ENCODE results near the gene LGALS3.

LGALS3 gene

DNA sequence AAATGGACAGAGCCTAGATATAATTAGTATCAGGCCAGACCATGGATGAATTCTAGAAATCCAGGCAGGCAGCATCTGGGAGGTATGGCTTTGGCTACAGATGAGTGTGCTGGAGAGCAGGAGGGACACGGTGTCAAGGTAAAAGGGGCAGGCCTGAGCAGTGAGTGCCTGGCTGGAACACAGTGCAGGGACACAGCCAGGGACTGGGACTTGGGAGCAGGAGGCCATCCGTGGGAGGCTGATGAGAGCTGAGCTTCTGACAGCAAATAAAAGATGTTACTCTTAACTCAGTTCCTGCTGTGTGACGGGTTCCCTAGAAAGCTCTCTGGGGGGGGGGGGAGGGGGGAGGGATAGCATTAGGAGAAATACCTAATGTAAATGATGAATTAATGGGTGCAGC is 13.6 kb upstream of the LGALS3 start:
- DNase-seq (ENCODE audit: low read depth) = no peak

DNA sequence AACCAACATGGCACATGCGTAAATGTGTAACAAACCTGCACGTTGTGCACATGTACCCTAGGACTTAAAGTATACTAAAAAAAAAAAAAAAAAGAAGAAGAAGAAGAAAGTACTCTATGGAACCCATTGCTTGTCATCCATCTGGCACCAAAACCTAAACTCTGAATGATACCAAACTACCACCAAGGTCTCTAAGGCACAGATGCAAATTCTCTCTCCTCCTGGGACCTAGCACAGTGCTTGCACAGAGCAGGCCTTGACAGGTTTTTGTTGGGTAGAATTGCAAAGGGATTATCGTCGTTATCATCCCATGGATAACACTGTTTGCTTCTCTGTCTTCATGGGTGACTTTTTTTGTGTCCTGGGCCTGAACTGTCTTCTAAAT is 13.2 kb upstream of the LGALS3 start:
- DNase-seq (ENCODE audit: low read depth) = no peak

DNA sequence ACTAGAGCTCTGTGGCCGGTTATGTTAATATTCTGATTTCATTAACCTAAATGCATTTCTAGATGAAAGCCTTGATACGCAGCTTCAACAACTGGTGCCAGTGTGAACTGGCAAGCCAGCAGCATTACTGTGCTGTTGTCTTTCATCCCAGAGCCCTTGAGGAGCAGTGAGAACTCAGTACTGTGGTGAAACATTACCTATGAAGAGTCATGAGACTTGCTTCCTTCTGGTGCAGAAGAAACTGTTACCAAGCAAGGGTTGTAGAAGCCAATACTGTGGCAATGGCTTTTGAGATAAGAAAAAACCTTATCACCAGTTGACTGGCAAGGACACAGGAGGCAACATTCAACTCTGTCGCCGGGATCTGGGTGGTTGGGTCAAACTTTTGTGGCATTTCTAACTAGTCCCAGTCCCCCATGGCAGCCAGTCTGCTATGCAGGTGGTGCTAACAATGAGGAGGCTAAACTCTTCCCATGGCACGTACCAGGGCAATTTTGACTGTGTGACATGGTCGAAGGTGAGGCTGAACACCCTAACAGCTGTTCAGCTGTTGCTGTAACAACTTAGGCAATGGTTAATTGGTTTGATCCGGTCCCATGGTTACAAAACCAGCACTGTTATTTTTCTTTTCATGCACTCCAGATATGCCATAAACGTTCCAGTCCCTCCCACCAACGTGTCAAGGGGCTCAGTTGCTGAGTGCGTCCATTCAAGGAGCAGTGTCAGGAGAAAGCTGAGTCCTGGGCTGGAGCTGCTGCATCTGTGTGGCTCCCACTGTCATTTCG is 12.6 kb upstream of the LGALS3 start:
- DNase-seq (ENCODE audit: low read depth) = no peak

DNA sequence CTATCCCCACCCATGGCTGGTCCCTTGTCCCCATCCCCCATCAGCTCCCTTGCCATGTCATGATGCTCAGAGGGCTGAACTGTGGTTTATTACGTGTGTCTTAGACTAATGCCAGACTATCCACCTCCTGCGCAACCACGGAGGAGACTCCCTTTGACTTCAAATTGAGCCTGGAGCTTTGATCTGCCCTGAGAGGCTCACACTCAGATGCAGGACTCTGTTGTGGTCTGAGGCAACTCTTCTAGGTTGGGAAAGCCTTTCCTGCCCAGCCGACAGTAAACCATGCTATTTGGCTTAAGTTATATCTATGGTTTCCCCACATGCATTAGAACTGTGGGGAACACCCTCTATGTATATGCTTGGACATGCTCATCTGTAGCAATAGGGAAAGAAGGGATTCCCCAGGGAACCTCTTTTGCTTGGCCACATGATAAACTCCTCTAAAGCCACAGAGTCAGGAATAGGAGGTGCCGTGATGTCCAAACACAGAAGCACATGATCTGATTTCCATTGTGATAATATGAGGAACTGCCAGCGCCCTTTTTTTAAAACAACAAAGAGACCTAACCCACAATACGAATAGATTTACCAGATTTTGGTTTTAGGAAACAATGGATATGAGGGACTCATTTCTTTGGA is 11.1 kb upstream of the LGALS3 start:
- no peak for DNase-seq (ENCODE audit: low read depth)

DNA sequence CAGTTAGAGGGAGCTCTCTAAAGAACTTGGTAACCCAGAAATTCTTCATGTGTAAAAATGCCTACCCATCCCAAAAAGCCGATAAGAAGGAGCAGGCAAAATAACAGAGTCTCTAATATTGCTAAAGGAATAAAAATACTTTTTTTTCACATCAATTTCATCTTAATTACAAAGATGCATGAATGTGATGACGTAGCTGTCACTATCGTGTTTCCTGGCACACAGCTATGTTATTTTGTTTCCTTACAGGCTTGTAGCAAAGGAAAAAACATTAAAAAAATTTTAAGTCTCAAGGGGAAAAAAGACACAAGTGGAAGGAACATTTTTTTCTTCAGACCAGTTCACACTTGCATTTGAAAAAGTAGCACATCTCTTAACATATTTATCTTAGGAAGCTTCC is 10.3 kb upstream of the LGALS3 start:
- no peak for DNase-seq (ENCODE audit: low read depth)

DNA sequence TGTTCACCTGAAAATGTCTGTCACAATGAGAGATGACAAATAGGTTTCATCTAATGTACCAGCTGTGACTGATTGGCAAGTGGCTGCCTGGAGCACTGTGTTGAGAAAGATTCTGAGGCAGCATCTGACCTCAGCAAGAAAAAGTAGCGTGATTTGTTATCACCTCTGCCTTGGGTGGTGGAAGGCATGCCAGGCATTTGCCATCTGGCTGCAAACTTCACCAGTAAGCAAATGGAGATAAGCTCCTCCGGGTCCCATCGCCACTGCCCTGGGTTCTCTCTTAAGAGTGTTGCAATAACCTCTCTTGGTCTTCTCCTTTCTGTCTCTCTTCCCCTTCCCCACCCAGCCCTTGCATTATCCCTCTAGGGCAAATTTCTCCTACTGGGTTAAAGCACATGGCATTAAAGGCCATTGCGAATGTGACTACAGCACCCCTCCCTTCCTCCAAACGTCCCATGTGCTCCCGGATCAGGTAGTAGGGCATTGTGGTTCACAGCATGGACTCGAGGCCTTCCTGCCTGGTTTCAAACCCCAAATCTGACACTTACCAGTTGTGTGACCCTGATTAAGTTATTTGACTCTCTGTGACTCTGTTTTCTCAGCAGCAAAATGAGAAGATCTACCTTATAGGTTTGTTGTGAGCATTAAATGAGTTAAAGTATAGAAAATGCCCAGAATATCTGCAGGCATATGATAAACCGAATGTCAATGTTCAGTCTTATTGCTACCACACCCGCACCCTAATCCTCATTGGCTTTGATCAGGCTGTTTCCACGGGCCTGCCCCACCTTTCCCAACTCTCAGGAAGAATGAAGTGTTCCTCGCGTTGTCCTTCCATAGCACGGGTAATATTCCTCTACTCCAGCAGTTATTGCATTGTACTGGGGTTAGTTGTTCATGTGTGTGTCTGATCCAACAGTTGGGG is 8.2 kb upstream of the LGALS3 start:
- no peak for DNase-seq (ENCODE audit: low read depth)

DNA sequence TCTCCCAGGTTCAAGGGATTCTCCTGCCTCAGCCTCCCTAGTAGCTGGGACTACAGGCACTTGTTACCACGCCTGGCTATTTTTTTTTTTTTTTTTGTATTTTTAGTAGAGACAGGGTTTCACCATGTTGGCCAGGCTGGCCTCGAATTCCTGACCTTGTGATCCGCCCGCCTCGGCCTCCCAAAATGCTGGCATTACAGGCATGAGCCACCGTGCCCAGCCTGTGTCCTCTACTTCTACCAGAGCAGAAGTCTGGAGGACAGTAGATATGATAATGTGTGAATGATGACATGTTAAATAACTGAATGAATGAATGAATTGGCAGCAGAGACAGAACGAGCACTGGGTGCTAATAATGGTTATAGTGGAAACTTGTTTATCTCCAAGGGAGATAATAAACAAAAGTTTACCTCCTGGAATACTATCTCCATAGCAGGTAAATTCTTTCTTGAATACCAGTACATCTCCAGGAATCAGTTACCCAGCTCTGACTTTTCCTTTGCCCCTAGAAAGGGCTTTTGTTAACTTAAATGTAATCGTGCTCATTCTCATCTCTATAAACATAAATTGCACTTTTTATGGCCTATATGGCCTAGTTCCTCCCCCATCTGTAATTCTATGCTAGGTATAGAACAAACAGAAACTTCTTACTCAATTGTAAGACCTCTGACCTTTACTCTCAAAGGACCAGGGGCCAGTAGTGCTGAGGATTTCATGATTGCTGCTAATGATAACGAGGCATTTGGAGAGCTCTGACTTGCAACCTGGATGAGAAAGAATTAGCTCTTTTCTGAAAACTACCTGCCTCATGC is 7.2 kb upstream of the LGALS3 start:
- no peak for DNase-seq (ENCODE audit: low read depth)

DNA sequence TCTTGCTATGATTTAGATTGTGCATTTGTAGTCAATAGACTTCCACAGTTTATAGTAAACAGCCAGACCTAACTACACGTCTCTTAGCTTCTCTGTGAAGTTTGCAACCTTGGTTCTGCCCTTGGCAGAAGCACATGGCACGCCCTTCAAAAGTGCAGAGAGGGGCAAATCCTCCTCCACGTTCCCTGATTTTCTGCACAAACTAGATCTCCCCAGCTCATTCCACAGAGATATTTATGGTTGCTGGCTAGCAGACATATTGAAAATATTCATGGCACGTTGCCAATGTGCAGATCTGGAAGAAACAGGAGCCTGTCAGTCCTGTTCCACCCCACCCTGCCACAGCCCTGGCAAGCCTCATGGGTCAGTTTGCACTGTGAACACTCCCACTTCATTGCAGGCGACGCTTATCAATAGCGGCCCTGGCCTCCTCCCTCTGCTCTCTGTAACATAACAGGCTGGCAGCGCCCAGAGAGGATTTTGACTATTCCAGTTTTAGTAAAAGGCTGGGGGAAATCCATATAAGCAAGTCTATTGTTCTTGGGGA is 6.5 kb upstream of the LGALS3 start:
- DNase-seq (ENCODE audit: low read depth) = no peak

DNA sequence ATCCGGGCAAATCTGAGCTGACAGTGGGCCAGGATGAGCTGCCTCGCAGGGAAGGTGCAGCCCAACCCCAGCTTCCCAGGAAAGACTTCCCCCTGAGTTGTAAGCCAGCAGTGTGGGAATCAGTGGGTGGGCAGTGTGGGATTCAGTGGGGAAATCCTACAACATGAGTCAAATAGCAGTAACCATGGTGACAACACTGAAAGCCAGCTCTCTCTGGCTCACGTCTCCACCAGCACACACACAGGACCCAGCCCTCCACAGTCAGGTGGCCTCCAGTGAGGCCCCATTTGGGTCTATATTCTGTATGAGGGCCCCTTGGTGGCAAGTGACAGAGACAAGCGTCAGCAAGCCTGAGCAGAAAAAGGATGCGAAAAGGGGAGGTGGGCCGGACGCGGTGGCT is 6.0 kb upstream of the LGALS3 start:
- no peak for DNase-seq (ENCODE audit: low read depth)

DNA sequence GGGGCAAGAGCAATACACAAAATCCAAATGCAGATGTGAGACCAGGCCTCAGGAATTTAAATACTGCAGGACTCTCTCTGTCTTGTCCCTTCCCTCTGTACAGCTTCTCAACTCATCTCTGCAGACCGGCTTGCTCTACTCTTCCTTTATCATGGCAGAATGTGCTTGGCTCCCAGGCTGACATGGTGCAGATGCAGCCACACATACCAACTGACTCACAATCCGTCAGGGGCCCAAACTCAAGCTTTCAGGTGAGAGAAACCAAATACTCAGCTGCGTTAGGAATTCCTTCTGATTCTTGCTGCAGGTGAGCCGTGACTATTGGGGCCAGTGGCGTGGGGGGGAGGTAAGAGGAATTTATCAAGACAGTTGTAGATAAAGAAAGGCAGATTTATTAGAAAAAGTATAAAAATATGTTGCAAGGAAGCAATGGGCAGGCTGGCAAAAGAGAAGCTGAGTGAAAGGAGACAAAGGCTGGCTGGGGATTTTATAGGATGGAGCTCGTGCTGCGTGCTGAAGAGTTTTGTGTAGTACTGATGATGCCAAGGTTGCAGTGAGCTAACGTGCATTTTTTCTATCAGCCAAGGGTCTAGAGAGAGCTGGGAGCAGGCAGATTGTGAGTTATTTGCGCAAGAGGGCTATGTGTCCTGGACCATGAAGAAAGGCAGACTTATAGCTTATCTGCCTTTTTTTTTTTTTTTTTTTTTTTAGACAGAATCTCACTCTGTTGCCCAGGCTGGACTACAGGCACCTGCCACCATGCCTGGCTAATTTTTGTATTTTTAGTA is 5.0 kb upstream of the LGALS3 start:
- DNase-seq (ENCODE audit: low read depth) = no peak

DNA sequence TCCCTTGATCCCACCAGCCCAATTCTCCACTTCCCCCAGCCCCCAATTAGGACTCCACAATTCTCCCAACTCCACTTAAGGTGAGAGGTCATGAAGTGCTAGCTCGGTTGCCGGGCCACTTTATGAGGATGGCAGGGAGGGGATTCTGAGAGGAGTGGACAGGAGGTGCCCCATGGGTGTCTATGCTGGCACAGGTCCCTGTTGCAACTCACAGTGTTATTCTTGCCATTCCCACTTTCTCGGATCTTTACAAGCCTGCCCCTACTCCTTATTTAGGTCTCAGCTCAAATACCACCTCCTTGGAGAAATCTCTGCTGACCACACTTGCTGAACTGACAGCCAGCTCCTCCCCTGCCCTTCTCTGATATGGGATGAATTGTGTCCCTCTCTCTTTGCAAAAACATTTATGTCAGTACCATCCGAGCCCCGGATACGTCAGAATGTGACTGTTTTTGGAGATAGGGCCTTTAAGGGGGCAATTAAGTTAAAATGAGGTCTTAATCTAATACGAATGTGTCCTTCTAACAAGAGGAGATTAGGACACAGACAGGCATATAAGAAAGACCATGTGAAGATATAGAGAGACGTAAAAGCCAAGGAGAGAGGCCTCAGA is 4.2 kb upstream of the LGALS3 start:
- no peak for DNase-seq (ENCODE audit: low read depth)

DNA sequence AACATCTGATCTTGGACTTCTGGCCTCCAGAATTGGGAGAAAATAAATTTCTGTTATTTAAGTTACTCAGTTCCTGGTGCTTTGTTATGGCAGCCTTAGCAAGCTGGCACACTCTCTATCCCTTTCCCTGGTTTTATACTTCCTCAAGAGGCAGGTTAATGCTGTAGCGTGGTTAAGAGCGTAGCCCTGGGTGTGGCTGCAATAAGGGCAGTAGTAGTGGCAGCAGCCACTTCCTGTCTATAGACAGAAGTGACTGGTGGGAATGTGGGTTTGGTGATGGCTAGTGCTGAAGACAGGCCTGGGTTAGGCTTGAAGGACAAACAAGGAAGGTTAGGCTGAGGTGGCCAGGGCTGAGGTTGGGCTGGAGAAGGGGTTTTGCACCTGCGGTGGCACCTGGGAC is 3.6 kb upstream of the LGALS3 start:
- no peak for DNase-seq (ENCODE audit: low read depth)

DNA sequence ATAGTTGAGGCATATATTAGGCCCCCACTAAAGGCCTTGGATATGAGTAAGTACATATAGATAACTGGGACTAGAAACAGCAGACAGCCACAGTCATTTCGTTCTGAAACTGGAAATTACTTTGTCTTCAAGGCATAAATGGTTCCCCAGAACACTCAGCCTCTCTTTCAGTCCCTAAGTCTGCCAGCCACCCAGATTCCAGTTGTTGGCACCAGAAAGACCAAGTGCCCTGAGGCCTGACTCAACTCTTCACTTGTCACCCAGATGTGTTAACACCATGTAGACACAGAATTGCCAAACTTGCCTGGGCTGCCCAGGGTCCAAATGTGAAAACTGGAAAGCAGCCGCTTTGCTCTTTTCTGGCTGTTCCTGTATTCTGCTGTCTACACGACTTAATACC is 3.0 kb upstream of the LGALS3 start:
- no peak for DNase-seq (ENCODE audit: low read depth)

DNA sequence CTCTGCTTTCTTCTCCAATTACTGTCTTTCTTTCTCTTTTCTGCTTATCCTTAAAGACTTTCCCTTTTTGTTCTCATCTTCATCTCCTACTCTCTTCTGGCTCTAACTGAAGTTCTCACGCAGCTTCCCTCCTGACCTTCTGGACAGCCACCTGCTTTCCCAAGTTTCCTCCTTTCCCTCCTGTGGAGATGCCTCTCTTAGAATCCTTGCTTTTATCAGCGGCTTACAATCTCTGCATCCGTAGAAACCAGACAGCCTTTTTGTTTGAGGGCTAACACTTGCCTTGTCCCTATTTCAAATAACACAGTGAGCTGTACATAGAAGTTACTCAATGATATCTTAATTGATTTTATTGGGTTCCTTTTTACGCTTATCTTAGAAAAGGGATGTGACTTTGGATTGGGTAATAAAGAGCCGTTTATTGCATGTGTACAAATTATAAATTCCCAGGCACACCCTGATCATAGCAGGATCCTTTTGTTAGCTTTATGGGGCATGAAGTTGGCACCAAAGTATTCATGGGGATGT is 2.1 kb upstream of the LGALS3 start:
- no peak for DNase-seq (ENCODE audit: low read depth)

DNA sequence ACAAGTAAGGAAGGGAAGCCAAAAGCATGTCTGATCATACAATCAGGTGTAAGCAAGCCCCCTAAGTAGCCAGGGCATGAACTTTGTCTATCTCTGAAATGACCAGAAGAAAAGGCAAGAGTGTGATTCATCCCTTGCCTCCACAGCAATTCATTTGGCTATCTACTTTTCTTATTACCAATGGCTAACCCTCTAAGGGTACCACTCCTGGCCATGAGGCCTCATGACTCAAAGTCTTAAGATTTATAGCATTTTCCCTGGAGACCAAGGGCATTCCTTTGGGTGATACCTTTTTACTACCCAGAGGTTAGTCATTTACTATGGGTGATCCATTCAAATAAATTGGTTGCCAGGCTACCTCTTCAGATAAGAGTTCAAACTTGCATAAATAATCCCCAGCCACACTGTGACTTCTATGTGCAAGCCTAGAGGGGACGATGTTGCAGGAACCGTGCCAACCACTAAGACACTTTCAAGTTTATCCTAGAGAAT is 1.5 kb upstream of the LGALS3 start:
- no peak for DNase-seq (ENCODE audit: low read depth)

DNA sequence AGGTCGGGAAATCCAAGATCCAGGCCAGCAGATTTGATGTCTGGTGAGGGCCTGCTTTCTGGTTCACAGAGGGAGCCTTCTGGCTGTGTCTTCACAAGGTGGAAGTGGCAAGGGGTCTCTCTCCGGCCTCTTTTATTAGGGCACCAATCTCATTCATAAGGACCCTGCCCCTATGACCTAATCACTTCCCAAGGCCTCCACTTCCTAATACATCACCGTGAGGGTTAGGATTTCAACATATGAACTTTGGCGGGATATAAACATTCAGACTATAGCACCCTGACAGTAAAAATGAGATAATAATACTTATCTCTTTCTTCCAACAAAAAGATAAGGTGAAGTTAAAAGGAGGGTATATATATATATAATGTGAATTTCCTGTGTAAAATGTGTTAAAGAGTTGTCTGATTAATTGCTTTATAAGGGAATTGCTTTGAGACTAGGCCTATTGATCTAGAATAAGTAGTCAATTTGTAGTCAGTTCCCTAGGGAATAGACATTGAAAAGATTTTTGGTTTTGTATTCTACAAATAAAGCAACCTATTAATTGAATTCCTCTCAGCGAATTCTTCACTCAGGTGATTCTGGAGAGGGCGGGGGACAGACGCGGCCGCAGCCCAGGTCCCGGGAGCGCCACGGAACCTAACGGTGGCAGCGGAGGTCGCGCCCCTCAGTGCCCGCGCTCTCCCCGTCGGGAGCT is 516 bp upstream of the LGALS3 start:
- no peak for DNase-seq (ENCODE audit: low read depth)

DNA sequence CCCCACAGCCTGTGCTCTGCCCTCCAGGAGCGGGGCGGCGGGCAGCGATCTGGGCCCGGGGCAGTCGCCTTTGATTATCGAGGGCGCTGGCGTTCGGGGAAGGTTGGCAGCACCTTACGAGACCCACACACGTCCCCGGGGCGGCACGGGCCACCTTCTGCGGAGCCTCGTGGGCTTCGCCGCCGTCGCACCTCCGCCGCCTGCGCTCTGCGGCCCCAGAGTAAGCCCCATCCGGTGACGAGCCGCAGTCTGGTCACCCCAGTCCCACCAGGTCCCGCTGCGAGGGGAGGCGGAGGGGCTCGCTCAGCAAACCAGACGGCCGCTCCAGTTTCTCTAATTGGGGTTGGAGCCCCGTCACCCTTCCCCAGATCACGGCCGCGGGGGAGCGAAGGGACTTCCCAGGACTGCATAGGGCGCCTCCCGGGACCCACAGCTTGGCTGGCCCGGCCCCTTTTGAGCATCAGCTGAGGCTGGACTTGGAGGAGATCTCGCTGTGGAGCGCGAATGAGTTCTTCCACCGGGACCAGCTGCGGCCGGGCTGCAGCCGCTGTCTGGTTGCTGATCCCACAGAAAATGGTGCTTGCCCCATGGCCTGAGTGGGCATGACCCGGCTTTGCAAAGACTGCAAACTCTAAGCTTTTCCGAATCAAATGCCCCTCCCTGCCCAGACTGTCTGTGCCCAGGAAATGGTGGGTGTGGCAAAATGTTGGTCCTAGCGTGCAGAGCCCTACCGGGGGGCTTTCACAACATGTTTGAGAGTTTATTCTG is 560 bp downstream of the LGALS3 start:
- peak; percentile 13 for DNase-seq (ENCODE audit: low read depth)

DNA sequence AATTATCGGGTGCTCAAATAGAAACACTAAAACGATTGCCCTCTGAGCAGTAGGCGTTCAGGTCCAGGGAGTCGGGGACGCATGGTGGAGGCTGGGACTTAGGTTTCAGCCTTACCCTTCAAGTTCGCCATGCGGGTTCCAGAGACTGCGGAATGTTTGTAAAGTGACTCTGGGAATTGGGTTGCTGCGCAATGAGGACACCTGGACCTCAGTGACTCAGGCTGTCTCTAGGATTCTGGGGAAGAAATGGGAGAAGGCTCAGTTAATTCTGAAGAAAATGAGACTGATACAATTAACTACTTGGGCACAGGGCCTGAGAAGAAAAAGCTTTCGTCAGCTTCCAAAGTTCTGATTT is 1.1 kb downstream of the LGALS3 start:
- DNase-seq (ENCODE audit: low read depth) = no peak

All from stimulated activated CD8-positive, alpha-beta memory T cell treated with anti-CD3 and anti-CD28 coated beads, Interleukin-15, amount 100 ng/mL, for 24 hours (primary cell).